Measurements from ENCODE around the gene JCHAIN.
"Not testable (repeated sequence)": the region's sequence is repeated elsewhere in the genome, so short reads cannot be mapped to it uniquely, and the experiment has no call there.

JCHAIN gene

DNA sequence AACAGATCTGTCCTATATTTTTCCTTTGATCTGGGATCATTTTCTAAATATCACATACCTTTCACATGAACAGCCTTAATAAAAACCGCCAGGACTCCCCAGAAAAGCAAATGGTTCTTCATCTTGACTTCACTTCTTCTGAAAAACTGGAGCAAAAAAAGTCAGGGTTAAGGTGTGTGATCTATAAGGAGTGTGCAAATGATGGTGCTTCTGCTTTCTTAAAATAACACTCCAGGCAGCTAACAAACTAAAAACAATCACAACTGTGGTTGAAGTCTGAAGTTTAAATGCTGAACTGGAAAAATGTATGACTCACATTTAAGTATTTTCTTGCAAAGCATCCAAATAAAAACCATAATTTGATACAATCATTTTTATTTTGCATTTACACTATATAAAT lies at the start of gene JCHAIN:
TSS of gene JCHAIN (minus strand) at position 140 of the 400 bp plus-strand sequence. CDS start at position 122, 18 bp downstream.
- in situ Hi-C loops (cut with HindIII; ENCODE audit: low sequenced_read_pairs) = no loop called here

DNA sequence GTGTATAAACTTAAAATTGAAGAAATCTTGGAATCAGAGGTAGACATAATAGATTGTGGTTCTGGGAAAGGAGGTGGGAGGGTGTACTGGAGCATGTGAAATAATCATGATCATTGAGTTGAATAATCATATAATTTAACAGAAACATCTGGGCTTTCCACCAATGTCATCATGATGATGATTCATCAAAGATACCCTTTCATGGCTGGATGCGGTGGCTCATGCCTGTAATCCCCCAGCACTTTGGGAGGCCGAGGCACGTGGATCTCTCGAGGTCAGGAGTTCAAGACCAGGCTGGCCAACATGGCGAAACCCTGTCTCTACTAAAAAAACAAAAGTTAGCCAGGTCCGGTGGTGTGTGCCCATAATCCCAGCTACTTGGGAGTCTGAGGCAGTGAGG lies 48.8 kb upstream of the JCHAIN start:
- in situ Hi-C loops (cut with HindIII; ENCODE audit: low sequenced_read_pairs) = no loop called here

DNA sequence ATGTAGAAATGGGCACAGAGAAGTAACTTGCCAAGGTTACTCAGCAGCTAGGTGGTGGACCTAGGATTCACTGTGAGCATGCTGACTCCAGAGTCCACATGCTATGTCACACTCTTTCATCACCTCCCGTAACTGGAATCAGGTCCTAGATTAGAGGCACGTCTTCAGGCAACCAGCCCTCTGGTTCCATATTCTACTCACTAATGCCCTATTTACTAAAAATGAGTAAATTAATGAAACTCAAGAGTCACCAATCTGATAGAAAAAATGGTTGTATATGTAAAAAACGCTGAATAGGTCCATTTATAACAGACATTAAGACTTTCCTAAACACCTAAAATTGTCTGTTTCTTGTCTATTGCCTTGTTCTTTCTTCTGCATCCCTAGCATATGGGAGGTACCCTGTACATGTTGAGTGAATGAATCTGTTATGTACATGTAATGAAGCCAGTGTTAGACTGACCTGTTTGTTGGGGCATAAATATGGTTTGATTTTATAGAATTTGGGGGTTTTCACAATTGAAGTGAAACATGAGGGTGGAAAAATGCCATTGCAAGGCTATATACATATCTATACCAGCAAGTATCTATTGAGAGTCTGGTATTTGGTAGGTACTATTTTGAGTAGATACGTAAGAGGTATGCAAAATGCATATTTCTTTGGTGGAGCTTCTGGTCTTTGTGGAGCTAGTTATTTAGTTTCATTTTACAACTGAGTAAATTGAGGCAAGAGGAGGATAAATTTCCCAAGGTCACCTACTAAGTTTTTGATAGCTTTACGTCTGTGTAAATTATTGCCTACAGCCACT lies 48.0 kb upstream of the JCHAIN start:
- in situ Hi-C loops (cut with HindIII; ENCODE audit: low sequenced_read_pairs) = no loop called here

DNA sequence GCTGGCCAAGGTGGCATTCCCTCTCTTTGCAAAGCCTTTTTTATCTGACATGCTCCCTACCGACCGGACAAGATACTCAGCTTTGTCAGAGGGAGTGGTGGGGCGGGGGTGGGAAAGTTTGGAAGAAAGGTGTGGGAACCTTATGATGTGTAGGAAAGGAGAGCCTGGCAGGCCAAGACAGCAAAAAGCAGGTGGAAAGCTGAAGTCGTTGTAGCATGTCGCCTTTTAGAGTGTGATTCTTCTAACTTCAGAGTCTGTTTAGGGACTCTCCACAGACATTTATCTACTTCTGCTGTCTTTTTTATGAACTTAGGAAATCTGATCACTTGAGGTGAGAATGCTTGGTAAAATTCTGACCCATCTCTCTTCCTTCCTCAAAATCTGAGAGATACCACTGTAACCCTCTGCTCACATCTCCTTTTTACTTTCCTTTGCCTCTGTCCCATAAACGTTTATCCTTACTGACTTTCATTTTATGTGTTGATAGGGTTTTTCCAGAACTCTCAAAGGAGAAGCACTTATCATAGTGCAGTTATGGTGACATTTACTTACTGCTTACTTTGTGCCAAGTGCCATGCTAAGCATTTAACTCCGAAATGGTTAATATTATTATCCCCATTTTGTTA lies 47.3 kb upstream of the JCHAIN start:
- in situ Hi-C loops (cut with HindIII; ENCODE audit: low sequenced_read_pairs) = no loop called here

DNA sequence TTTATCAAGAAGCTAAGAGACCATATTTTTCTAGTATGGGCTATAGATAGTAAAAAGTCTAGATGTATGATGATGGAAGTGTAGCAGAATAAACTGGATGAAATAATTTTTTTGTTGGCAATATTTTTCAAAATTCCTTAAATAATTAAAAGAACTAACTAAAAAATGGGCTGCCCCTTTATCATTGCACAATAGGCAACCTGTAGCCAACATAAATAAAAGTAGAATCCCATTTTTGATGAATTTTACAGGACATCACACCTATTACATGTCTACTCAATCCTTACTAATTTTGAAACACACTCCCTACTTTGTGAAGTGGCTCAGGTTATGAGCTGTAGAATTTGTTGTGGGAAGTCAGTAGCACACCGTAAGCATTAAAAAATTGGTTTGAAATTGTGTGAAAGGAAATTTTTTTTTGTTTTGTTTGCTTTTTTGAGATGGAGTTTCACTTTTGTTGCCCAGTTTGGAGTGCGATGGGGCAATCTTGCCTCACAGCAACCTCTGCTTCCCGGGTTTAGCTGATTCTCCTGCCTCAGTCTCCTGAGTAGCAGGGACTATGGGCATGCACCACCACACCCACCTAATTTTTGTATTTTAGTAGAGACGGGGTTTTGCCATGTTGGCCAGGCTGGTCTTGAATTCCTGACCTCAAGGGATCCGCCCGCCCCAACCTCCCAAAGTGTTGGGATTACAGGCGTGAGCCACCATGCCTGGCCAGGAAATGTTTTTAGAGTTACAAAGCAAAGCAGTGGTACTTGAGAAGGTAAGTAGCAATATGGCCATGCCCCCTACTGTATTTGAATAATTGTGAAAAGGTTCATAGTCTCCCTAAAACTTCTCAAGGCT lies 46.5 kb upstream of the JCHAIN start:
- in situ Hi-C loops (cut with HindIII; ENCODE audit: low sequenced_read_pairs) = no loop called here

DNA sequence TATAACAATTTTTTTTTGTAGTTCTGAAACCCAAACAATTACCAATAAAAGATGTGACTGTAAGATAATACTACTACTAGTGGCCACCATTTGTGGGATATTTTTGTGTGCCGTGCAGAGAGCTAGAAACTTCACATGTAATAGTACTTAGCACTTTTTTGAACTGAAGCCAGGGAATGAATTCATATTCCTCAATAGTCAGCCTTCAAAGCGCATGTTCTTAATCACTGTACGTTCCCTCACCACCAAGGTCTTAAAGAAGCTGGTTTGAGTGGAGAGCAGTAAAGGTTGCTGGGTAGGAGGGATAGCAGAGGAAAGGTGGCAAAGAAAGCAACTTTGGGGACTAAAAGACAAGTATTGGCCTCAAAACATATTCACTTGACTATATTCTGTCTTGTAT lies 45.8 kb upstream of the JCHAIN start:
- in situ Hi-C loops (cut with HindIII; ENCODE audit: low sequenced_read_pairs) = no loop called here

DNA sequence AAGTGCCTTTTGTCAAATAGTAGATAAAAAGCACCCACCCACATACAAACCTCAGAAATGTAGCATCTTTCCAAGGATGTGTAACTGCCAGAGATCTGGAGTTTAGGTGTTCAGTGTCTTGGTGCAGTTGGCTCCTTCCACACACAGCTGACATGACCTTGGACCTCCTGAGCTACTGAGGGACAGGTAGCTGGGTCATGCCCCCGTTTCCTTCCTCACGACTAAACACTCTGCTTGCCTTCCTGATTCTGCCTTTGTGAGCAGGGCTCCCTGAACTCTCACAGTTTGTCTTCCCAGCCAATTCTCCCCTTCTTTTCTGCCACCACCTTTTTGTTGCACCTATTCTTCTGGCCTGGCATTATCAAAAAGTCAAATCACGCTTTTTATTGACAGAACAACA lies 45.3 kb upstream of the JCHAIN start:
- in situ Hi-C loops (cut with HindIII; ENCODE audit: low sequenced_read_pairs) = no loop called here

DNA sequence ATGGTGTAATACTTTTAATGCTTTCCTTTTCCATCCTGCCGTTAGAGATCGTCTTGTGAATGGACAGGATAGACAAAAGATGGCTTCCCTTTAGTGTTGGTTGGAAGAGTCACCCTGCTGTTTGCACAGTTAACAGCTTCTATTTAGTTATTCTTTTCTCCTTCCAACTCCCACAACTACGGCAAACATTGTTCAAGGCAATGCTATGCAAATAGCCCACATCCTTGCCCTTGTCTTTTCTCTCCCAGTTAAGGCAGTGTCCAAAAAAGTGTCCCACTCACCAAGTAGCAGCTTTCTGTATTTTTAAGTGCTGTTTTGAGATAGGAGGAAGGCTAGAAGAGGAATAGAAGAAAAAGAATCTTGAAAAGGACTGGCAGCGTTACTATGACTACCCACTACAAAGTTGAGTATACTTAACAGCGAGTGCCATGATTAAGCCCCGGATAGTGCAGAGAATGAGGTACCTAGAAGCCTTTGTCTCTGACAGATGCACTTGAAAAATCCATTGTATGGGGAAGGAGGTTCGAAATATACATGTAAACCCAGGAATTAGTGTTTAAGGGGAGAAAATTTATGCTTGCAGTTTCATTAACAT lies 43.4 kb upstream of the JCHAIN start:
- in situ Hi-C loops (cut with HindIII; ENCODE audit: low sequenced_read_pairs) = no loop called here

DNA sequence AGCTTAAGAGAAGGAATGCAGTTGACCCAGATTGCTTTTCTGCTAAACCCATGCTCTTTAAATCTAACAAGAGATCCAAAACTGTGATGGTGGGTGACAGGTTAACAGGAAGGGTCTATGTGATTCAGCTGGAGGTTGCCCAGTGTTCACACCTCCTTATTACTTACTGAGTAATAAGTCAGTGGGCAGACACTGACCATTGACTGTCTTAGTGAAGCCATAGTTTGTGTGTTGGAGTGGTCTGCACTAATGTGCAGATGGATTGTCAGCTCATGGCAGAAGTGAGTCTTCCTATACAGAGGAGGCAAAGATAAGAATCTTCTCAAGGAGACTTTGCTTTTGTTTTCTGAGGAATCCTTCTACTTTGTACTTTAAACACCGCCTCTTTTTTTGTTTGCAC lies 40.2 kb upstream of the JCHAIN start:
- in situ Hi-C loops (cut with HindIII; ENCODE audit: low sequenced_read_pairs) = no loop called here

DNA sequence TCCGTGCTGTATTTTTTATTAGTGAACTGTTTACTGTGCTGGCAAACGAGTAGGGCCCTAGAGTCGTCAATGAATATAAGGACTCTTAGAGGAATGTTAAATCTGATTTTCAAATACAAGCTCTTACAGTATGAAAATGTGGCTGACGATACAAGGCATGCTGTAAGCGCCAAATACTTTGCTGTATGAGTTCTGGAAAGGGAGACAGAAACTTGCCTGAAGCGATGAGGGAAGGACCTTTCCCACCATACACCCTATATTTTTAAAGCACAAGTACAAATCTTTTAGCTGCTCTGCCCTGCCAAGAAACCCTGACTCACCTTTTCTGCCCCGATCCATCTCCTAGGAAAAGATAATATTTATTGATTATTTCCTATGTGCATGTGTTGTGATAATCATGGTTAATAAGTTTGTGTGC lies 39.7 kb upstream of the JCHAIN start:
- in situ Hi-C loops (cut with HindIII; ENCODE audit: low sequenced_read_pairs) = no loop called here

DNA sequence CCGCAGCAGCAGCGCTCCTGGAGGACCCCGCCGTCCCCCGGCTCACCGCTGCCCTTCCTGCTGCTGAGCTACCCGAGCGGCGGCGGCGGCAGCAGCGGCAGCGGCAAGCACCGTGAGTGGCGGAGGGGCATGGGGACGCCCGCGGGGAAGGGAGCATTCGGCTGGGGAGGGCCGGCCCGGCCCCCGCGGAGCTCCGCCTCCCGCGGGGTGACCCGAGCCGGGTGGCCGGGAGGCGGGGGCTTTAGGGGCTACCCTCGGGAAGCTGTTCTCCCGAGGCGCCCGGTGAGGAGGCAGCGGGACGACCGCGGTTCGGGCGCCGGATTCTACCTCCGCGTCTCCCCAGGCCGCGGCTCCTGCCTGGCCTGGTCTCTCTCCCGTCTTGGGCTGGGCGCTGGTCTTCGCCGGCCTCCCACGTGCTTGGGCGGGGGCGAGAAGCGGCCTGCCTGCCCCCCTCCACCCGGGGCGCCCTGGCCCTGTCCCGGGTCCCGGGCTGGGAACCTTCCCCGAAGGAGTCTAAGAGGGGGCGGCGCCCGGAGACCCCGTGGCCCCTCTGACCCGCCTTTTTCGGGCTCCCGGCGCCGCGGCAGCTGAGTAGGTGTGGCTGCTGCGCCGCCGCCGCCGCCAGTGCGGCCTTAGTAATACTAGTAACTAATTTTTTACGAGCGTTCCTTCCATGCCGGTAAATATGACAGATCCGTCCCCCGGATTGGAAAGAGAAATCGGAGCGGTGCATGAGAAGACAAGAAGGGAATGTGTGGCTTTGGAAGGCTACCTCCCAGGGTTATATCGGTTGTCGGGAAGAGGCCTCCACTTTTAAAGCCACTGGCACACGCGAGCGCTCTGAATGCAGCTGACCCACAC lies 39.1 kb upstream of the JCHAIN start:
- in situ Hi-C loops (cut with HindIII; ENCODE audit: low sequenced_read_pairs) = no loop called here

DNA sequence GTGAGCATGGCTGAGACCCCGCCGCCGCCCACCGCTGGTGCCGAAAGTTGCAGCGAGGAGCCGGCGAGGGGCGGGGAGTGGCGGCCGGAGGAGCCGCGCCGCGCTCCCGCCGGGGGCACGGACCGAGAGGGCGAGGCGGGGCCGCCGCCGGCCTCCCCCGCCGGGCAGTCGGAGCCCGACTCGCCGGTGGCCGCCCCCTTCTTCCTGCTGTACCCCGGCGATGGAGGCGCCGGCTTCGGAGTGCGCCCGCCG lies 38.5 kb upstream of the JCHAIN start:
- in situ Hi-C loops (cut with HindIII; ENCODE audit: low sequenced_read_pairs) = no loop called here

DNA sequence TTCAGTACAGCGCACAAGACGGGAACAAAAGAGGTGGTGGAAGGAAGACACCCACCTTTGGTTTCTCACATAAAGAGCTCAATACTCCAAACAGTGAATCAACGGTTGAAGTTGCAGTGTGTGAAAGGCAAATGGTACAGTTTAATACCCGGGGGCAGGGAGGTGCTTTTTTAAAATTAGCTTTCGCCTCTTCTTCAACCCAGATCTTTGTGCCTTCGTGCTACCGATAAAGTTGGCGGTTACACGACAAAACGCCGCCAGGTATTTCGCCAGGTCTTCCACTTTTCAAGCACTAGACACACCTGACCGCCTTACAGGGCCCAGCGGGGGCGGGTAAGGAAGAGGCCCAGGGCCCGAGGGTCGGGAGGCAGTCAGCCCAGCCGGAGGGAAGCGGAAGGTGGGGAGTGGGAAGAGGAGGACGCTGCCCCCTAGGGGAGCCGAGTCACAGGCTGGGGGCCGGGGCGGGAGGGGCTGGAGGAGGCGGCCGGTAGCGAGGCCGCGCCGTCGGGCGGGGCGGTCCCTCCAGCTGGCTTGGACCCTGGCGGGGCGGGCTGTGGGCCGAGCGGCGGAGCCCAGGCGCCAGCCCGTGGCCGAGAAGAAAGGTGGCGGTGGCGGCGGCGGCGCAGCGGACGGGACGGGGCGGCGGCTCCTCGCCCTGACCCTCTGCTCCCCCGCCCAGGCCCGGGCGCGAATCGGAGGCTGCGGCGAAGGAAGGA lies 38.1 kb upstream of the JCHAIN start:
- in situ Hi-C loops (cut with HindIII; ENCODE audit: low sequenced_read_pairs) = no loop called here

DNA sequence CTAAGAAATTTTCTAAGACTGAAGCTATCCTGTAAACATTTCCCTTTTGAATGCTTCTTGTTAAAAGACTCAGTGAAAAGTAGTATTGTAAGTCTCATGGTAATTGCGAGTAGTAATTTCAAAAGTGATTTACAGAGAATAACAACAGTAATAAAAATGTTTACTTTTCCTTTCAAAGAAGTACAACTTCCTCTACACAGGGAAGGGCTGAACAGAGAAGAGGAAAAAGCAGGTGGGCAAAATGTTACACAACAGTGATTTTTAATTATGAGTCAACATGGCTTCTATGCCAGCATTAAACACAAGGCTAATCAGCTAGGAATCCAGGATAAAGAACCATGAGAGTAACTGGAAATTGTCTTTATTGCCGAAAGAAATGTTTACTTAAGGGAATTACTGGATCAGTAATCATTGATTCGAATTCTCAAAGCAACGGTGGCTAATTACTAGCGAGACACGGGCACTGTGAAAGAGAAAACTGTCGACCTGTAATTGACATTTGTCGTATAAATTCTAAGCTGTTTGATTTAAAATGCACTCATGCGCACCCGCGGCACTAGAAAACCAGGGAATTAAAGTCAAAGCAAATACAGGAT lies 37.4 kb upstream of the JCHAIN start:
- in situ Hi-C loops (cut with HindIII; ENCODE audit: low sequenced_read_pairs) = no loop called here

DNA sequence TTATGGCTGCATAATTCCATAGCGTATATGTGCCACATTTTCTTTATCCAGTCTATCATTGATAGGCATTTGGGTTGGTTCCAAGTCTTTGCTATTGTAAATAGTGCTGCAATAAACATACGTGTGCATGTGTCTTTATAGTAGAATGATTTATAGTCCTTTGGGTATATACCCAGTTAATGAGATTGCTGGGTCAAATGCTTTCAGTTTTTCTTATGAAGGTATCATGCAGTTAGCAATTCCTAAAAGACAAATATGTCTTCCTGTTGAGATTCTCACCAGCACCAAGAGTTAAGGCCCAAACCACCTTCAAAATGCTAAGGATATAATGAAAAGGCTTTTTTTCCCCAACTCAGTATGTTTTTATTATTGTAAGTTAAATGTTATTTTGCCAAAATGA lies 36.3 kb upstream of the JCHAIN start:
- in situ Hi-C loops (cut with HindIII; ENCODE audit: low sequenced_read_pairs) = not testable (repeated sequence)

DNA sequence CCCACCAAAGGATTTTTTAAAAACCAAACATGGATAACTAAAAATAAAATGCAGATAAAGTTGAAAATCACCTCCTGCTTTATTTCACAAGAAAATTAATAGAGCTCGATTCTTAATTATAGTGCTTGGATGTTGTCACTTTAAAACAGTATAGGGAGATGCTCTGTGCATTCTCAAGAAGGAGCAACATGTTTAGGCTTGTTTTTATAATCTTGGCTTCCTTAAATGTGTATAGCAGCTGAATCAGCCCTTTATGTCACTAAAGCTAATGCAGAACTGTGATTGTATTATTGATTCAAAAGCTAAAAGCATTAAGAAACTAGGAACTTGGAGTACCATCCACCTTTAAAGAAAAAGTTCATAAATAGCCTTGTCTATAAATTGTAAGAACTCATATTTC lies 35.0 kb upstream of the JCHAIN start:
- in situ Hi-C loops (cut with HindIII; ENCODE audit: low sequenced_read_pairs) = no loop called here

DNA sequence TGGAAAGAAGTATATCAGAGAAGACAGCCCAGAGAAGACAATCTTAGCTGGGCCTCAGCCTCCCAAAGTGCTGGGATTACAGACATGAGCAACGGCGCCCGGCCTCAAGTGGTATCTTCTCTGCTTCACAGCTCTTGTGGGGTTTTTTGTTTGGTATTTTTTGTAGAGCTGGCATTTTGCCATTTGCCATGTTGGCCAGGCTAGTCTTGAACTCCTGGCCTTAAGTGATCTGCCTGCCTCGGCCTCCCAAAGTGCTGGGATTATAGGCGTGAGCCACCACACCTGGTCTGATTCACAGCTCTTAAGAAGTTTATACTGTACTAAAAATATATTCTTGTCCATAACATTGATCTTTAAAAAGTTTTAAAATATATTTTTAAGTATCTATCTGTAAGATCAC lies 34.4 kb upstream of the JCHAIN start:
- in situ Hi-C loops (cut with HindIII; ENCODE audit: low sequenced_read_pairs) = no loop called here

DNA sequence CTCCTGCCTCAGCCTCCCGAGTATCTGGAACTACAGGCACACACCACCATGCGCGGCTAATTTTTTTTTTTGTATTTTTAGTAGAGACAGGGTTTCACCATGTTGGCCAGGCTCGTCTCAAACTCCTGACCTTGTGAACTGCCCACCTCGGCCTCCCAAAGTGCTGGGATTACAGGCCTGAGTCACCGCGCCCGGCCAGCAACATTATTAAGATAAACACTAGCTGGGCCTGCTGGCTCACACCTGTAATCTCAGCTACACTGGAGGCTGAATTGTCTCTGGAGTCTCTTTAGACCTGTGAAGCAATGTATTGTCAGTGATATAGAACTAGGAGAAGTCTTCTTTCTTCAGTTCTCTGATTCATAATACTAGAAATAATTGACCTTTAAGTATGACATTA lies 32.1 kb upstream of the JCHAIN start:
- in situ Hi-C loops (cut with HindIII; ENCODE audit: low sequenced_read_pairs) = loop anchor here (10.0 kb wide), 1 partner anchor 46 kb away; no protein-coding TSS in a partner anchor

DNA sequence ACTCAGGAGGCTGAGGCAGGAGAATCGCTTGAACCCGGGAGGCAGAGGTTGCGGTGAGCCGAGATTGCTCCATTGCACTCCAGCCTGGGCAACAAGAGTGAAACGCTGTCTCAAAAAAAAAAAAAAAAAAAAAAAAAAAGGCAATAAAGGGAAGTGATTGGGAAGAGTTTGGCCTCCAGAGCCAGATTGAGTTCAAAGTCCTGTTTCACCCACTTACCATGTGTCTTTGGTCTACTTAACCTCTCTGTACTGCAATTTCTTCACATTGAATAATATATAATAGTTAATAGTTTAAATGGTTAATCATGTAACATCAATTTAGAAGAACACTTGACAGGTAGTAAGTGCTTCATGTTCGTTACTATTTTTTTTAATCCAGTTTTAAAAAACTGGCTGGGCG lies 28.3 kb upstream of the JCHAIN start:
- in situ Hi-C loops (cut with HindIII; ENCODE audit: low sequenced_read_pairs) = loop anchor here (10.0 kb wide), 1 partner anchor 50 kb away; no protein-coding TSS in a partner anchor

All from endothelial cell of hepatic sinusoid (primary cell).